ENCODE data around the gene EHMT1.

Gene EHMT1

DNA sequence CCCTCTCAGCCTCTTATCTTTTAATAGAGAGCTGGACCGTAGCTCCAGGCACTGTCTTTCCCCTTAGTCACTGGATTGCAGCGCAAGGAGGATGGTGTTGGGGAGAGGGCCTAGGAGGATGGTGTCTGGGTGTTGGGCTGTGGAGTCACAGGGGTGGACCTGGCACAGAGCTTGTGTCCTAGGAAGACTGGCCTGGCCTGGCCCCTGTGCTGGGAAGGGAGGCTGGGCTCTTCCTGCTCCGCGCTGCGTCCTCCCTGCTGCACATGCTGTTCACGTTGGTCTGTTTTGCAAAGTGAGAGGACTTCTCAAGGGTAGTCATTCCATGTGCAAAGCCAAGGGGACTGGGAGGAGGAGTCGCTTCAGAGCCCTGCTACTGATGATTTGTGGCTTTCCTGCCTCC lies 123.9 kb downstream of the EHMT1 start:
- DNase-seq, result no peak

DNA sequence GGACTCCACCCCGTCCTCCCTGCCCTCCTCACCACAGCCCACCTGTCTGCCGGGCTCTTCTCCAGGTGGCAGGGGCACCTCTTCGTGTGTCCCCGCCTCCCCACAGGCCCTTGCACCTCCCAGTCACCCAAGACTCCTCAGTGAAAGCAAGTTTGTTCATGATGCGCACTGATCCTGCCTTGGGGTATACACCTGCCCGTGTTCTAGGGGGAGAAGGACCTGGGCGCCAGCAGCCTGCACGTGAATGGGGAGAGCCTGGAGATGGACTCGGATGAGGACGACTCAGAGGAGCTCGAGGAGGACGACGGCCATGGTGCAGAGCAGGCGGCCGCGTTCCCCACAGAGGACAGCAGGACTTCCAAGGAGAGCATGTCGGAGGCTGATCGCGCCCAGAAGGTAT lies 124.9 kb downstream of the EHMT1 start:
- no peak for DNase-seq

DNA sequence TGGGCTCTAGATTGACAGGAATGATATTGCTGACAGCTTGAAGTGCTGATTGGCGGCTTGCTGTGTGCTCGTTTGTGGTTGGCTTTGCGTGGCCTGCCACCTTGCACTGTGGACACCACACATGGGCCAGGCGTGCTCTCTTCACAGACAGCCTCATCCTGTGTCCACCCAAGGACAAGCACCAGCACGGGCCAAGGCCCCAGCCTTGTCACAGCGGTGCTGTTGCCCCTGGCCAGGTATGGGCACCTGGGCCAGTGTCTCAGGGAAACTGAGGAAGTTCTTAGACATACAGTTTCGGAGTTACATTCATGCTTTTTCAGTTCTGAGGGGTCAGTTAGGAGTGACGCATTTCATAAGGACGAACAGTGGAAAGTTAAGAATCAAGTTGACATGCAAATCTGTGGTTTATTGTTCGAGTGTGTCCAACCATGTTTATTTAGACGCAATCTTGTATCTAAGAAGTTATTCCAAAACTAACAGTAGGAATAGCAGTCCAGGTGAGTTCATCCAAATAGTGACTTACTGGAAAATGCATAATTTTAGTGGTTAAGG lies 125.9 kb downstream of the EHMT1 start:
- no peak for DNase-seq

DNA sequence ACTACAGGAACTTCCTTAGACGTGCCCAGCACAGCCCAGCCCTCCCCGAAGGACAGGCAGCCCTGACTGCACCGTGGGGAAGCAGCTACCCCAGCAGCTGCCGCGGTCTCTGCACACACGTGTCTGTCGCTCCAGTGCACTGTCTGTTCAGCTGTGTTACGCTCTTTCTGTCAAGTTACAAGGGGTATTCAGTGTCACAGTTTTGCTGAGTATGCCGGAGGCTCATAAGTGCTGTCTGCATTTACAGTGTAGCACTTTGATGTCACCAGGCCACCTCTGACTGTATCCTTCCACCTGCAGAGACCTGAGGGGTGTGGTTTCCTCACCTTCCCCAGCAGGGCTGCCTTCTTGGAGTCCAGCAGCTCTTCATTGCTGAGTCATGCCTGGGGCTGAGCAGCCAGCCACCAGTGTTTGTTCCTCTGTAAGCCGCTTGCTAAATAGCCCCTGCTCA lies 126.8 kb downstream of the EHMT1 start:
- DNase-seq, result no peak

DNA sequence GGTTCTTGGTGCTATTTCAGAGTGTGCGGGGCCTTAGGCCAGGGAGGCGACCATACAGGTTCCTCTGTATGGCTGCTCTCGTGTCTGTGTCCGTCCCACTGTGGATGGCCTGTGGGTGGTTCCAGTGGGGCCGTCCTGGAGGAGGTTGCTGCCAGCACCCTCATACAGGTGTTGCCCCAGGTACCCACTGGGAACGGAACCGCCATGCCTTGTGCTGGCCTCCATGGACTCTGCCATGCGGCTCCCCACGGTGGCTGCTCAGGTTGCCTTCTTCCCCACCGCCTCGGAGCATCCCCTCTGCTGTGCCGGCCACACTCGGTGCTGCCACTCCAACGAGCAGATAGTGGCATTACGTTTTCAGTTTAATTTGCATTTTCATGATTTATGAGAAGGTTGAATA lies 129.5 kb downstream of the EHMT1 start:
- DNase-seq, result no peak

DNA sequence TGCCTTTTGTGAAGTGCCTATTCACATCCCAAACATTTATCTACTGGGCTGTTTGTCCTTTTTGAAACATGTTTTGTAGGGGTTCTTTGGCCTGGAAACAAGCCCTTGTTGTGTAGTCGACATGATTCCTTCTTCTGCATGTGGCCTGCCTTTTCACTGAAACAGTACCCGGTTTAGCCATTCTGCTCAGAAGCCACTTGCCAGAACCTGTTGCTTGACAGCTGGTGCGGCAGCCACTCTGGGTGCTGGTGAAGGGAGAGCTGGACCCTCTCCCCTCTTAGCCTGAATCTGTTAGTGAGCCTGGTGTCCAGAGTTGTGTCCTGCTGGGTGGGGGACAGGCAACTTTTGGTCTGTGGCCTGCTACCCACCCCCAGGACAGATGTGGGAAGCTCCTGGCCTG lies 129.9 kb downstream of the EHMT1 start:
- DNase-seq, result no peak

DNA sequence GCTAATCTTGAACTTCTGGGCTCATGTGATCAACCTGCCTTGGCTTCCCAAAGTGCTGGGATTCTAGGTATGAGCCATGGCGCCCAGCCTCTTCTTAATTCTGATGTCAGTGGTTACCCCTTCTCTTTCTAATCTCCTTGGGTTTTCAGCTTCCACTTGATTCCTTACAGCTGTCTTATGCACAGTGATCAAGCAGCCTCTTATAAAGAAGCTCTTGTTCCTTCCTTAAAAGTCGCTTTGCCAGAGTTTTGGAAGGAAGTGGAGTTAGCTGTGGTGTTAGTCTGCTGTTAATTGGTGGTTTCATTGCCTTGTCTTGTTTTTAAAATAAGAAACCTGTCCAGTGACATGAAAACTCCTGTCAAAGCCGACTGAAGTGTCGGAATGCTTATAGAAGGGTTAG lies 130.7 kb downstream of the EHMT1 start:
- no peak for DNase-seq

DNA sequence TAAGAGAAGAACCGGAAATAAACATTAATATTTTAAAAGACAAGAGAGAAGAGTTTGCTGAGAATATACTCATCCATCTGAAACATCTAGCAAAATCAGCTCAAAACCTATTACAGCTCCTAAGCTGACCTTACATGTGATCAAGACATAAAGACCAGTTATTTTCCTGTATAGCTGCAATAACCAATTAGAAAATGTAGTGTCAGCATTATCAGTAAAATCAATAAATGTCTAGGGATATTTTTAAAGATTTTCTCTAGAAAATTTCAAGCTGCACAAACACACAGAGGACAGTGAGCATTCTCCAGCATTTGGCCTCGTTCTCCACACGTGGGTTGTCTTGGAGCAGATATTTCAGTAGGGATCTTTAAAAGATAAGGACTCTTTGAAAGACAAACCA lies 131.2 kb downstream of the EHMT1 start:
- no peak for DNase-seq

DNA sequence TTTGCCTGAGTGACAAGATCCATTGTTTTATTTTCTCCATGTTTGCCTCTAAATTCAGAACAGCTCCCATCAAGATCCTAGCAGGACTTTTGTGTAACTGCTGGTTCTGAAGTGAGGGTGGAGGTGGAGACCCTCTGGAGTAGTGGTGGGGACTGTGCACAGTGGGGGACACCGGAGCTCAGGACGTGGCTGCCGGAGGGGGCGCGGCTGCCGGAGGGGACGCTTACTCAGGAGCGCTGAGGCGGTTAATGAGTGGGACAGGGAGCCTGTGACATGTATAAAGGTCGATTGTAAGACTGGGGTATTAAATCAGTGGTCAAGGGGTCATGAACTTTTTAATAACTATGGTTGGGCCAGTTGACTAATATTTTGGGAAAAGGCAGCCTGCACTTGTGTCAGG lies 131.8 kb downstream of the EHMT1 start:
- DNase-seq, result no peak

DNA sequence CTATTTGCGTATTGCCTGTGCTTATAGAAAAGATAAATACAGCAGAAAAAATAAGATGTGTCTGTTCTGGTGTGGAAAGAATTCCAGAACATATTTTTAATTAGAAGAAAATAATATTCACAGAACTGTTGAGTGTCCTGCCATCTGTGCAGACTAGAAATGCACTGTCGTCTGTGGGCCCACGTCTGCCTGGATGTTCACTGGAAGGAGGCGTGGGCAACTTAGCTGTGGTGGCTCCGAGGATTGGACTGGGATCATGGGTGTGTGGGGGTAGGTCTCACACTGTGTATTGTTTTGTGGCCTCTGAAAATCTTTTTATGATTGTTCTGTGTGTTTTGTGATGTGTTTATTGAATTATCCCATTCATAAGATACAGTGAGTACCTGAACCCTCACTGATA lies 132.8 kb downstream of the EHMT1 start:
- no peak for DNase-seq

DNA sequence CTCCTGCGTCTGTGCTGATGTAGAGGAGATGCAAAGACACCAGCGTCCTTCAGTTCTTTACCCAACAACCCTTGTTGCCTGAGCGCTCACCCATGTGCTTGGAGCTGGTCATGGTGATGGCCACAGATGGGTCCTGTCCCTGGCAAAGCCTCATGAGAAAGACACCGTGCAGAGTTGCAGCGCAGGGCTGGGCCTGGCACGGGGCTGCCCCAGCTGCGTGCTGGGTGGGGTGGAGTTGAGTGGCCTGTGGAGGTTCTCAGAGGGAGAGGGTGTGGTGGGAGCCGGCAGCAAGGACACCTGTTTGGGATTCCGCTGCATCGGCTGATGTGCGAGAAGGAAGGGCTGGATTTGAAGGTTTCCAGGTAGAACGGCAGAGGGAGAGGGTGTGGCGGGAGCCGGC lies 133.6 kb downstream of the EHMT1 start:
- no peak for DNase-seq

DNA sequence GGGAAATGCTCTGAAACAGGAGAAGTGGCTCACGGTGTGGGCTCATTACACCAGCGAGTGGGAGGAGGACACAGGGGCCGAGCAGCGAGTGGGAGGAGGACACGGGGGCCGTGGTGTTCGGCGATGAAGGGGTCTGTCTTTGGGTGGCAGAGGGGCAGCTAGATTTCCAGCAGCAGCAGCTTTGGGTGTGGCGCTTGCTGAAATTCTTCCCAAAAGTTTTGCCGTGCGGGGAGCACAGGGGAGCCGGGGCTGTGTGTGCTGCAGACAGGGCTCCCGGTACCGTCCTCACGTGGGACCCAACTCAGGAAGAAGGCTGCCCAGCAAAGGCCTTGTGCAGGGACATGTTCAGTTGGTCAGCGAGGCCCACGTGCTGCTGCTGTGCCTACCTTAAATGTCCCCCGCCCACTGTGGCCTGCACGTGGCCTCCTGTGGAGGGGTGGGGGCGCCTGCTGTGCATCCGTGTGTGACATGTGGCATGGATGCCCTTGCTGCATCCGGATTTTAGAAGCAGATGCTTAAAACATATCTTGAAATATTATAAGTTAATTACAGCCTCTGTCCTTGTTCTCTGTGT lies 134.5 kb downstream of the EHMT1 start:
- no peak for DNase-seq

DNA sequence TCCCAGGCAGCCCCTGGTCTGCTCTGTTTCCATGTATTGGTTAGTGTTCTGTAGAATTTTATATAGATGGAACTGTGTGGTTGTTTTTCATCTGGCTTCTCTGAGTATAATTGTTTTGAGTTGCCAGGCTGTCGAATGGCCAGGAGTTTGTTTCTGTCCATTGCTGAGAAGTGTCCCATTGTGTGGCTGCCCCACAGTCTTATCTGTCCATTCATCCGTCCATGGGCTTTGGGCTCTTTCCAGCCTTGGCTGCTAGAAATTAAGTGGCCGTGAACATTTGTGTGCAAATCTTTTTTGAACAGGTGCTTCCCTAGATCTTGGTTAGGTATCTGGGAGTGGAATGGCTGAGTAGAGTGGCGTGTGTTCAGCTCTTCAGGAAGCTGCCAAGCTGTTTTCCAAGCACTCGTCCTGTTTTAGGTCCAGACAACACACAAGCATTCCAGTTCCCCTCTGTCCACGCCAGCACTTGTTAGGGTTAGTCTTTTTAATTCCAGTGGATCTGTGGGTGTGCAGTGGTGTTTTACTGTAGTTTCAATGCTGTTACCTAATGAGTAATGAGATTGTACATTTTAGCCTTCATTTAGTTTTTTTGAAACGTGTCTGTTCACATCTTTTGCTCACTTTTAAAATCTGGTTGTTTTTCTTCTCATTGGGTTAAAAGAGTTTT lies 136.6 kb downstream of the EHMT1 start:
- no peak for DNase-seq

DNA sequence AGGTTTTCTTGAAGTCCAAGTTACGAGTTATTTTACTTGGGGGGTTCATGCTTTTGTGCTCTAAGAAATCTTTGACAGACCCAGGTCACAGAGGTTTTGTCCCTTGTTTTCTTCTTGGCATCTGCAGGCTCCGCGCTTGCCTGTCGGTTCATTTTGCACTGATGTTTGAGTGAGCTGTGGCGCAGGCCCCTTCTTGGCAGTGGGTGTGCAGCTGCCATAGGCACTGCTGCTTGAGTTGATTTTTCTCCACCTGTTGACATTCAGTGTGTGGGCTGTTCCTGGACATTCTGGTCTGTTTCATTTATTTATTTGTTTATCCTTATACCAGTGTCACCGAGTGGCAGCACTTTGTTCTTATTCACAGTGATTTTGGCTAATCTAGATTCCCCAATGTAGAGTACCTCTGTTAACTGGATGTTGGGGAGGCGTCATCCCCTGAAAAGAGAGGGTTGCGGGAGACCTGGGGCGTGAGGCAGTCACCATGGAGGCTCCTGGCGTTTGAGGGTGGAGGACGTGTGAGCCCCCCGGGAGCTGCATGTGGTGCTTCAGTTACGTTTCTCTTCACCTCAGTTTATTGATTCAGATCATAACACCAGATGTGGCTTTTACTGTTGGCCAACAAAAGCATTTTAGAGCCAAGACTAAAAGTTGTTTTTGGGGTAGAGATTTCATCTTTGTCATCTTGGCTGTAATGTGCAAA lies 137.4 kb downstream of the EHMT1 start:
- DNase-seq, result no peak

DNA sequence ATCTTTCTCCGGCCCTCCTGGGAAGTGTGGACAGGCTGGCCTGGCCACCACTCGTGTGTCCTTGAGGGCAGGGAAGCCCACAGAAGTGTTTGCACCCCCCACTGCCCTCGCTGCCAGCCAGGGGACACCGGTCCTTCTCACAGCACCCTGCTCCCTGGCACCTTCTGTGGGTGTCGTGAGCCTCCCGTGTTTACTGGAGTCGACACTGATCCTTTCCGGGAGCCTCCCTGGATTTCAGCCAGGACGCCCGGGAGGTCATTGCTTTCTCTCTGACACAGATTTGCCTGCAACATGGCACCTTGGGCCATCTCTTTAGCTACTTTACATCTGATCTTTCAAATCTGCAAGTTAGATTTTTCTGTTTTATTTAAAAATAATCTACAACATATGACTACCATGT lies 138.3 kb downstream of the EHMT1 start:
- no peak for DNase-seq

DNA sequence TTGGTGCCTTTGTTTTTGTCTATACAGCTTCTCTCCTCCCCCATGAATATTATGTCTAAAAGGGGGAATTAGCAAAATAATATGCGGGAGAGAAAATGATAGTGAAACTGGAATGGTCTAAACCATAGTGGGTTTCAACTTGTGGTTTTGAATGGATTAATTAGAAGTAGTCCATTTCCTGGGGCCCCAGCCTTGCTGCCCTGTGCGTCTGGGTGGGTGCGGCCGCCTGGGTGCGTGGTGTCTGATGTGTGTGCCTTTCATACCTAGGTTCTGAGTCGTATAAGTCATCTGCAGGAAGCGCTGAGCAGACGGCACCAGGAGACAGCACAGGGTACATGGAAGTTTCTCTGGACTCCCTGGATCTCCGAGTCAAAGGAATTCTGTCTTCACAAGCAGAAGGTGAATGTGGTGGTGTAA lies 138.8 kb downstream of the EHMT1 start:
- peak; percentile 39 for DNase-seq

DNA sequence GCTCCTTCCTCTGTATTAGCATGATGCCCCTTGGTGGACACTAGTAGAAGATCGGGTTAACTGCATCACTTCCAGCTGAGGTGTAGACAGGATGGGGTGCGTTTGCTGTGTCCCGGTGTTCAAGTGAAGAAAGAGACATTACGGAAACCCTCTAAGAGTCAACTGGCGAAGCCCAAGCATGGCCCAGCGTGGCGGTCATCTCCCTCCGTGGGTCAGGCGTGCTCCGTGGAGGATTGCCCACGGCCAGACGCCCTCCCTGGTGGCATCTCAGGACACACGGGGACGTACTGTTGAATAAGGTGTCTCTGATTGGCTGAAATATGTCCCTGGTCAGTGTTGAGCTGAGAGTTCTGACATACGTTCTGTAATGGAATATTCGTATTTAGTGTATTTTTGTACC lies 139.3 kb downstream of the EHMT1 start:
- DNase-seq, result no peak

DNA sequence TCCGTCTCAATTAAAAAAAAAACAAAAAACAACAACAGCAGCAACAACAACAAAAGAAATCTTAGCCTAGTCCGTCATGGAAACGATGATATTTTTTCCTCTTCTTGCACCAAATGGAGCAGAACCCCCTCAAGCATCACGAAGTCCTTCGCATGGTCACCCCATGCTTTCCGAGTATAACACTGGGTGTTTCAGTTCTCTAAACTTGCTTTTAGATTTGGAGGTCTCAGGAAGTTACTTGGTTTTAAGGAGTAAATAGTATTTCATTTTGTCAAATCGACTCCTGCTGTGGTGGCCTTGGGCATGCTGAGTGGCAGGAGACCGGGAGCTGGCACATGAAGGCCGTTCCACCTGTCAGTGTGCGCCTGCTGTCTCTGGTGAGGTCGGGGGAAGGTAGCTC lies 140.3 kb downstream of the EHMT1 start:
- no peak for DNase-seq

DNA sequence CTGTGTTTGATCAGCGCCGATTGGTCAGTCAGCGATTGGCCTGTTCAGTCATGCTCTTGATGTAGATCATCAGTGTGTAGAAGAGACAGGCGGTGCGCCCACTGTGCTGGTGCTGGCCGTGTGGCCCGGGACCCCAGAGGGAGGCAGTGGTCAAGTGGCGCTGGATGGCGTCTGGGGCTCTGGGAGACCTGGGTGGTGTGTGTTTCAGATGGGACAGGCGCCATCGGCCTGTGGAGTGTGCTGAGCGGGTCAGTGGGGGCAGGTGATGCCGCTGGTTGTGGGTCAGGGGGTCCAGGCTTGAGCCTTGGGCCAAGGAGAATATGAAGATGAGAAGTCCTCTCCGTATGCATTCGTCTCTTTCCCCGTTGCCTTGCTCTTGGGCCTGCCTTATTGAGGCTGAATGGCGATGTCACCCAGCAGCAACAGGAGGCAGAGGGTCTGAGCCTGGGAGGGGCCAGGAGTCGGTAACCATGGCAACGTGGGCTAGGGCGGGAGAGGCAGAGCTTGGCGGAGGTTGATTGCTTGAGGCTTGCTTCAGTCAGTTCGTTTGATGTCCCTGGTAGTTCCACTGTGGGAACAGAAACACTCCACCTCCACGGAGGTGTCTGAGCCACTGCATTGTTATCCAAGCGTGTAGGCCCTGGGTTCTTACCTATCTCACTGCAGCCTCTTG lies 141.0 kb downstream of the EHMT1 start:
- no peak for DNase-seq

DNA sequence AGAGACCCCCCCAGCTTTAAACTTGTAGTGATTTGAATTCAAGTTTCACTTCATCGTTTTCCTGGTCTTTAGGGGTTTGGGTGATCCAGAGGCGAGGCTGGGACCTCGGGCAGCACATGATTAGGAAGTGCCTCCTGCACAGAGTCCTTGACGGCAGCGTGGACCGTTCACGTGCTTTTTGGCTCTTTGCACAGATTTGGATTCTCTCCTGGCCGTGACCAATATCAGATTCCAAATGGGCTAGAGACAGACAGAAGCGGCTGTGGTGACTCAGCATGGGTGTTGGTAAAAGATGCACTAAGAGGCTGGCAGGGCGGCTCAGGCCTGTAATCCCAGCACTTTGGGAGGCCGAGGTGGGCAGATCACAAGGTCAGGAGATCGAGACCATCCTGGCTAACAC lies 141.6 kb downstream of the EHMT1 start:
- DNase-seq, result no peak

DNA sequence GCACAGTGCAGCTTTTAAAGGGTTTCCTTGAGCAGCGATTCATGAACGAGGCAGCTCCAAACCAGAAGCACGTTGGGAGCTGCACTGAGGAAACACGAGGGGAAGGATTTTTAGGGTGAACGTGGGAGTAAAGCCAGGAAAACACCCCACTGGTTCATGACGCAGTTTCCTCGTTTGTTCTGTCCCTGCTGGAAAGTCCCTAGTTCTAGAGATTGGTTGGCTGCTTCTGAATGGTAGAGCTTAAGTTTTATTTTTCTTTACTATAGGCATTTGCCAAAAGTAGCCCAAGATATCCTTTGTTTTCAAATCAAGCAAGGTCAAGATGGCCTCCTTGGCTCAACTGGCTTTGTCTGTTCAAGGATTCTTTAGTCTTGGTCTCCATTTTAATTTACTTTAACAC lies 142.2 kb downstream of the EHMT1 start:
- no peak for DNase-seq

DNA sequence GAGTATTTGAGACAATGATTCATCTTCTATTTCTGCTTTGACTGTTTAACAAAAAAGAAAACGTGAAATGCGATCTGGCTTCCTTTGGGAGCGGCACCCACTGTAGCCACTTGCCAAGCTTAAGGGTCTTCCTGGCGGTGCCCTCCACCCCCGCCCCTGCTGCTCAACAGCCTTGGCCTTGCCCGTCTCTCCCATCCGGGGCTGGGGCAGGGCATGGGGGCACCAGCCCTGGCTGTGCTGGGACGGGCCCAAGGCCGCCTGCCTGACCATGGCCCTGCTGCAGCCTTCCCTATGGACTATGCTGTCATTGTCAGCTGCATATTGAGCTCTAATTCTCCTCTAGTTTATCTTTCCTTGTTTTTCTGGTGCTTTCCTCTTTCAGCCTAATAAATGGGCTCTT lies 143.0 kb downstream of the EHMT1 start:
- DNase-seq, result no peak

DNA sequence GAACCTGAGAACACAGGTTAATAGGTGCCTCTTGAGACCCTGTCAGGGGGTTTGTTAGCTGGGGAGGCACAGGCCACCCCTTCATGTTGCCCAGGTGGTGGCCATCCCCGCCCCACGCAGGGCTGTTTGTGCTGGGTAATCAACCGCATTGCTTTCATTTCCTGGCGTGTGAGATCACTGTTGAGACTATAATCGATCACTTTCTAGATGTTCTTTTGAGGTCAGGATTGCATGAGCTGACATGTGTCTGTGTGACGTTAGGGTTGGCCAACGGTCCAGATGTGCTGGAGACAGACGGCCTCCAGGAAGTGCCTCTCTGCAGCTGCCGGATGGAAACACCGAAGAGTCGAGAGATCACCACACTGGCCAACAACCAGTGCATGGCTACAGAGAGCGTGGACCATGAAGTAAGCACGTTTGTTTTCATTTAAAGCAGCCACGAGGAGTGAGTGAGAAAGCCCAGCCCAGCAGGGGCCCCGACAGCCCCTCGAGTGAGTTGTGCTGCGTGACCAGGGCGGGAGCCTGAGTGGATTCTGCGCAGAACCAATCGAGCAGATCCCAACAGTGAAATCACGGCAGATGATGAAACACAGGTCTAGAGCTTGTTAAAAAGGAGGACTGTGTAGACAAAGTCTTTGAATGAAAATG lies 143.7 kb downstream of the EHMT1 start:
- no peak for DNase-seq
